GM19467 (cell line): ENCODE measurements around the gene INPP4B.

Source experiments
- ATAC-seq: cut with Tn5 transposase; IDR thresholded peaks from one replicate; pipeline ENCODE4 v1.9.1; 2021; ENCODE audit warnings: mild to moderate bottlenecking, moderate library complexity; ENCODE audit not compliant: unreplicated experiment

Gene INPP4B

GRCh38 chr4:142386856-142387255 lies 459.2 kb downstream of the INPP4B start:
- no peak for ATAC-seq

GRCh38 chr4:142386449-142386848 lies 459.7 kb downstream of the INPP4B start:
- ATAC-seq = no peak

- no peak for ATAC-seq
Measured at GRCh38 chr4:142383800-142384470, 462.2 kb downstream of the INPP4B start.

GRCh38 chr4:142383354-142383753 lies 462.7 kb downstream of the INPP4B start:
- no peak for ATAC-seq

GRCh38 chr4:142380052-142380602 lies 466.0 kb downstream of the INPP4B start:
- ATAC-seq = no peak

- ATAC-seq = no peak
Measured at GRCh38 chr4:142379277-142380051, 466.6 kb downstream of the INPP4B start.

GRCh38 chr4:142378179-142378578 lies 467.9 kb downstream of the INPP4B start:
- no peak for ATAC-seq

- no peak for ATAC-seq
Measured at GRCh38 chr4:142377342-142378091, 468.6 kb downstream of the INPP4B start.

GRCh38 chr4:142376204-142376603 lies 469.9 kb downstream of the INPP4B start:
- no peak for ATAC-seq

GRCh38 chr4:142373610-142374009 lies 472.5 kb downstream of the INPP4B start:
- no peak for ATAC-seq

- no peak for ATAC-seq
Measured at GRCh38 chr4:142372530-142373260, 473.4 kb downstream of the INPP4B start.

- ATAC-seq = no peak
Measured at GRCh38 chr4:142369141-142369540, 477.0 kb downstream of the INPP4B start.

GRCh38 chr4:142367418-142368180 lies 478.5 kb downstream of the INPP4B start:
- no peak for ATAC-seq

GRCh38 chr4:142366769-142367181 lies 479.3 kb downstream of the INPP4B start:
- ATAC-seq = no peak

GRCh38 chr4:142365391-142365790 lies 480.7 kb downstream of the INPP4B start:
- ATAC-seq = no peak

GRCh38 chr4:142363686-142364085 lies 482.4 kb downstream of the INPP4B start:
- ATAC-seq = no peak

GRCh38 chr4:142361981-142362380 lies 484.1 kb downstream of the INPP4B start:
- no peak for ATAC-seq

- ATAC-seq = no peak
Measured at GRCh38 chr4:142360657-142361056, 485.4 kb downstream of the INPP4B start.

GRCh38 chr4:142358656-142359055 lies 487.4 kb downstream of the INPP4B start:
- ATAC-seq = no peak

GRCh38 chr4:142356801-142357200 lies 489.3 kb downstream of the INPP4B start:
- no peak for ATAC-seq
